IMR-90 (cell line): ENCODE measurements around the gene ATG3. TPM values are rescaled to one million over a fixed set of nuclear protein-coding genes. Genes with fewer than 3 reads are reported as not detected.

ENCODE experiments used
- ATAC-seq: fragments of 200-7000 bp; cut with Tn5 transposase; 2 replicates; pipeline ENCODE4 v1.9.1; 2020; ENCODE audit warnings: low read depth, mild to moderate bottlenecking, moderate library complexity
- BruUV-seq: library from RNA; stranded (reverse); fragments of 400-500 nt; replicated peaks from 2 replicates; lab custom pipeline; 2021; lab: Mats Ljungman, UMichigan
- CTCF ChIA-PET: fragments of 300-600 bp; formaldehyde crosslinking; extraction: SDS; loops from one replicate; lab custom pipeline; 2021; ENCODE audit warnings: antibody characterized with exemption; lab: Yijun Ruan, JAX
- POLR2A ChIA-PET: fragments of 300-600 bp; sonication (Branson Sonifier 250); formaldehyde crosslinking; loops from one replicate; lab custom pipeline; 2022; ENCODE audit warnings: antibody characterized with exemption; ENCODE audit not compliant: unreplicated experiment; lab: Charles Lee
- DNase-seq: peaks from one replicate; pipeline ENCODE4 v3.0.0; 2013
- H2AFZ ChIP-seq: replicated peaks from 2 replicates; pipeline ENCODE3; 2013; ENCODE audit warnings: low read length, mild to moderate bottlenecking; ENCODE audit not compliant: poor library complexity
- H2AK5ac ChIP-seq: 2 replicates; pipeline ENCODE4 v1.6.1; 2013; ENCODE audit warnings: low read depth, low read length, inconsistent platforms
- H2AK9ac ChIP-seq: replicated peaks from 2 replicates; pipeline ENCODE3; 2013; ENCODE audit warnings: mild to moderate bottlenecking, low read depth, low read length, moderate library complexity; ENCODE audit not compliant: poor library complexity
- H2BK120ac ChIP-seq: 2 replicates; pipeline ENCODE4 v1.6.1; 2013; ENCODE audit warnings: low read depth, low read length, inconsistent platforms
- H2BK15ac ChIP-seq: 3 replicates; pipeline ENCODE4 v1.6.1; 2013; ENCODE audit warnings: low read depth, low read length, inconsistent platforms
- H2BK20ac ChIP-seq: 2 replicates; pipeline ENCODE4 v1.6.1; 2013; ENCODE audit warnings: low read depth, mild to moderate bottlenecking, inconsistent platforms, low read length, moderate library complexity
- H2BK5ac ChIP-seq: 2 replicates; pipeline ENCODE4 v1.6.1; 2013; ENCODE audit warnings: mild to moderate bottlenecking, low read depth, low read length, inconsistent platforms; ENCODE audit not compliant: poor library complexity, severe bottlenecking
- H3K14ac ChIP-seq: replicated peaks from 2 replicates; pipeline ENCODE4 v1.6.1; 2013; ENCODE audit warnings: low read depth, low read length, inconsistent platforms
- H3K18ac ChIP-seq: 2 replicates; pipeline ENCODE4 v1.6.1; 2013; ENCODE audit warnings: low read depth, low read length, control low read depth
- H3K23ac ChIP-seq: 2 replicates; pipeline ENCODE4 v1.6.1; 2013; ENCODE audit warnings: low read depth, low read length, inconsistent platforms
- H3K27ac ChIP-seq: 2 replicates; pipeline ENCODE4 v1.5.1; 2013; ENCODE audit warnings: mild to moderate bottlenecking, control low read depth, low read length; ENCODE audit not compliant: insufficient read depth
- H3K27me3 ChIP-seq: 2 replicates; pipeline ENCODE4 v1.6.1; 2013; ENCODE audit warnings: low read length; ENCODE audit not compliant: control insufficient read depth, insufficient read depth
- H3K36me3 ChIP-seq: 2 replicates; pipeline ENCODE4 v1.6.1; 2013; ENCODE audit warnings: low read length, mixed read lengths; ENCODE audit not compliant: control insufficient read depth, insufficient read depth
- H3K4ac ChIP-seq: 2 replicates; pipeline ENCODE4 v1.6.1; 2013; ENCODE audit warnings: low read depth, low read length, inconsistent platforms
- H3K4me1 ChIP-seq: 2 replicates; pipeline ENCODE4 v1.6.1; 2013; ENCODE audit warnings: low read length, mixed read lengths; ENCODE audit not compliant: control insufficient read depth, insufficient read depth
- H3K4me2 ChIP-seq: 2 replicates; pipeline ENCODE4 v1.6.1; 2013; ENCODE audit warnings: low read depth, mild to moderate bottlenecking, control low read depth, low read length, moderate library complexity
- H3K4me3 ChIP-seq: 2 replicates; pipeline ENCODE4 v1.5.1; 2013; ENCODE audit warnings: low read depth, mild to moderate bottlenecking, control low read depth, low read length, moderate library complexity; ENCODE audit not compliant: insufficient read depth
- H3K56ac ChIP-seq: 2 replicates; pipeline ENCODE4 v1.6.1; 2013; ENCODE audit warnings: low read length, inconsistent platforms; ENCODE audit not compliant: insufficient read depth; ENCODE audit errors: extremely low read depth
- H3K79me1 ChIP-seq, 2 experiments: 2 replicates each; pipeline ENCODE4 v1.6.1; 2013; ENCODE audit warnings: low read length in 2 of 2, inconsistent platforms in 1 of 2, low read depth in 1 of 2
- H3K9ac ChIP-seq: 2 replicates; pipeline ENCODE4 v1.6.1; 2013; ENCODE audit warnings: low read depth, low read length, control low read depth
- H3K9me1 ChIP-seq: 2 replicates; pipeline ENCODE4 v1.6.1; 2013; ENCODE audit warnings: low read length, inconsistent platforms; ENCODE audit not compliant: insufficient read depth
- H3K9me3 ChIP-seq: 2 replicates; pipeline ENCODE4 v1.6.1; 2013; ENCODE audit warnings: low read length; ENCODE audit not compliant: control insufficient read depth, insufficient read depth
- H4K20me1 ChIP-seq: 2 replicates; pipeline ENCODE4 v1.6.1; 2013; ENCODE audit warnings: low read length, inconsistent platforms; ENCODE audit not compliant: insufficient read depth
- H4K5ac ChIP-seq: 2 replicates; pipeline ENCODE4 v1.6.1; 2013; ENCODE audit warnings: mild to moderate bottlenecking, low read depth, low read length, control low read depth
- H4K8ac ChIP-seq, 2 experiments: 2 replicates each; pipeline ENCODE4 v1.6.1; 2013; ENCODE audit warnings: low read depth in 2 of 2, low read length in 2 of 2, control low read depth in 1 of 2, inconsistent platforms in 1 of 2
- H4K91ac ChIP-seq: 2 replicates; pipeline ENCODE4 v1.6.1; 2013; ENCODE audit warnings: low read depth, low read length, inconsistent platforms; ENCODE audit not compliant: insufficient read depth
- BHLHE40 ChIP-seq: fragments of 150-350 bp; IDR thresholded peaks from 2 replicates; pipeline ENCODE4 v1.6.1; 2016; ENCODE audit warnings: mild to moderate bottlenecking, low read depth, low read length
- CEBPB ChIP-seq: IDR thresholded peaks from 2 replicates; pipeline ENCODE4 v1.6.1; 2012; ENCODE audit warnings: low read depth, low read length, improper control_type of control experiment
- CHD1 ChIP-seq: IDR thresholded peaks from 2 replicates; pipeline ENCODE4 v1.6.1; 2012; ENCODE audit warnings: low read depth, low read length, improper control_type of control experiment
- CTCF ChIP-seq: conservative IDR thresholded peaks from 2 replicates; pipeline ENCODE4 v1.5.1; 2012; ENCODE audit warnings: mild to moderate bottlenecking, low read depth, low read length, improper control_type of control experiment
- ELK1 ChIP-seq: fragments of 150-350 bp; IDR thresholded peaks from 2 replicates; pipeline ENCODE4 v1.6.1; 2016; ENCODE audit warnings: low read depth, mild to moderate bottlenecking, low read length, moderate library complexity, borderline replicate concordance
- FOS ChIP-seq: fragments of 150-350 bp; IDR thresholded peaks from 2 replicates; pipeline ENCODE4 v1.6.1; 2016; ENCODE audit warnings: low read depth, low read length
- MAFK ChIP-seq: IDR thresholded peaks from 2 replicates; pipeline ENCODE4 v1.6.1; 2012; ENCODE audit warnings: low read depth, low read length, improper control_type of control experiment
- MAZ ChIP-seq: IDR thresholded peaks from 2 replicates; pipeline ENCODE4 v1.6.1; 2012; ENCODE audit warnings: low read depth, mild to moderate bottlenecking, low read length, improper control_type of control experiment, moderate library complexity, borderline replicate concordance
- NFE2L2 ChIP-seq: fragments of 150-350 bp; IDR thresholded peaks from 2 replicates; pipeline ENCODE4 v1.6.1; 2016; ENCODE audit warnings: low read depth, mild to moderate bottlenecking, low read length
- POLR2A ChIP-seq: IDR thresholded peaks from 2 replicates; pipeline ENCODE4 v1.6.1; 2012; ENCODE audit warnings: mild to moderate bottlenecking, low read depth, low read length
- RAD21 ChIP-seq: IDR thresholded peaks from 2 replicates; pipeline ENCODE4 v1.6.1; 2012; ENCODE audit warnings: low read length, improper control_type of control experiment
- RCOR1 ChIP-seq: IDR thresholded peaks from 2 replicates; pipeline ENCODE4 v1.6.1; 2012; ENCODE audit warnings: mild to moderate bottlenecking, low read length, improper control_type of control experiment; ENCODE audit not compliant: insufficient replicate concordance
- RFX5 ChIP-seq: IDR thresholded peaks from 2 replicates; pipeline ENCODE4 v1.8.0; 2012; ENCODE audit warnings: low read depth, mild to moderate bottlenecking, low read length, moderate library complexity
- SMC3 ChIP-seq: fragments of 150-350 bp; IDR thresholded peaks from 2 replicates; pipeline ENCODE4 v1.6.1; 2016; ENCODE audit warnings: low read depth, mild to moderate bottlenecking, antibody characterized with exemption, low read length, moderate library complexity
- USF2 ChIP-seq: fragments of 150-350 bp; IDR thresholded peaks from 2 replicates; pipeline ENCODE4 v1.6.1; 2017; ENCODE audit warnings: mild to moderate bottlenecking, antibody characterized with exemption, low read length, low read depth
- WGBS, 2 experiments: methylation state at CpG; one replicate each; pipeline versions ENCODE4 v1.1.5 to v1.1.7; 2013; ENCODE audit warnings: missing lambda C conversion rate in 2 of 2; ENCODE audit not compliant: insufficient read length in 1 of 2; ENCODE audit errors: extremely low coverage in 2 of 2; 5-methylcytosine and 5-hydroxymethylcytosine counted together
- dilution Hi-C: fragments of 300-500 bp; cut with HindIII; formaldehyde crosslinking; loops from one replicate; pipeline ENCODE4 v1.14.3; 2018; ENCODE audit warnings: low sequenced_read_pairs; ENCODE audit not compliant: unreplicated experiment
- in situ Hi-C: fragments of 300-500 bp; cut with MboI; formaldehyde crosslinking; loops from 3 replicates; pipeline ENCODE4 v1.14.3; 2019; ENCODE audit warnings: low sequenced_read_pairs, inconsistent platforms, mixed read lengths
- intact Hi-C: fragments of 100-400 bp; cut with micrococcal nuclease; formaldehyde crosslinking; loops from 2 replicates; pipeline ENCODE4 v1.10.0; 2022
- polyA plus RNA-seq, 3 experiments: library from polyadenylated mRNA; depleted of rRNA; stranded (reverse); fragments of >200 nt; gene quantifications; 2 replicates each; pipeline ENCODE4 v1.2.3, GENCODE V29; 2012; ENCODE audit warnings: low replicate concordance in 1 of 3
- total RNA-seq: library from RNA; depleted of rRNA; stranded (reverse); fragments of >200 nt; gene quantifications from 2 replicates; pipeline ENCODE4 v1.2.3, GENCODE V29; 2012

The ATG3 gene
- total and polyA plus RNA-seq, 2 of the 4 experiments (the other 2 are of a cell fraction): 30.8 to 31.7 TPM

GRCh38 chr3:112572701-112573100 is 10.9 kb upstream of the ATG3 start:
- Histone ChIP-seq H2BK5ac (no peak overlapping the region), H2BK15ac (no peak overlapping the region), H2AK5ac (no peak overlapping the region), H3K18ac (no peak overlapping the region), H2AFZ (no peak overlapping the region), H4K5ac (no peak overlapping the region), H4K91ac (no peak overlapping the region), H3K14ac (no peak overlapping the region), H3K27ac (no peak overlapping the region), H3K27me3 (no peaks in the 10 kb centered on the region), H4K8ac (no peak overlapping the region), H3K23ac (no peak overlapping the region), H3K4me3 (no peak overlapping the region), H2BK20ac (no peak overlapping the region), H3K4me2 (no peak overlapping the region), H3K36me3 (peaks cover 8% of the 10 kb centered on the region), H3K4me1 (no peaks in the 10 kb centered on the region; the same call in 1 of the 2 replicates), H2BK120ac (no peak overlapping the region), H4K20me1 (no peaks in the 10 kb centered on the region), H3K4ac (no peak overlapping the region), H3K79me1 (no peaks in the 10 kb centered on the region; a peak in 1 of 4 replicates), H3K56ac (no peak overlapping the region), H3K9me1 (no peaks in the 10 kb centered on the region), H3K9me3 (no peaks in the 10 kb centered on the region), H2AK9ac (no peak overlapping the region), H3K9ac (no peak overlapping the region)
- ChIA-PET POLR2A (interaction anchor here (0.5 kb wide), 1 partner anchor 715 kb away, joined by 4 read pairs; no protein-coding TSS in a partner anchor), CTCF (interaction anchor here (0.5 to 0.9 kb wide), 2 partner anchors 10 to 1641 kb away, joined by 3 to 6 read pairs; no protein-coding TSS in a partner anchor)
- intact Hi-C loops: no loop called here
- DNase-seq (no peak), ATAC-seq (no peak)
- dilution Hi-C loops: no loop called here
- in situ Hi-C loops: loop anchor here (10.0 kb wide), 1 partner anchor 242 kb away; no protein-coding TSS in a partner anchor
- no peak for TF ChIP-seq USF2
- no peak for TF ChIP-seq NFE2L2
- TF ChIP-seq CTCF: no peak
- no peak for TF ChIP-seq POLR2A
- TF ChIP-seq MAFK: no peak
- TF ChIP-seq ELK1: no peak
- no peak for TF ChIP-seq MAZ
- no peak for TF ChIP-seq FOS
- TF ChIP-seq RAD21: no peak
- TF ChIP-seq BHLHE40: no peak
- no peak for TF ChIP-seq RFX5
- TF ChIP-seq CHD1: no peak
- no peak for TF ChIP-seq CEBPB
- TF ChIP-seq RCOR1: no peak
- no peak for TF ChIP-seq SMC3
- BruUV-seq: no TSS peak
- no CpG with 5 or more reads among the region's 1 CpG for WGBS, 2 experiments
